IPS-NIHi11 (cell line): ENCODE measurements around the gene MTOR.
"Not testable (repeated sequence)": the region's sequence is repeated elsewhere in the genome, so short reads cannot be mapped to it uniquely, and the experiment has no call there.

Experiments
- DNase-seq: peaks from one replicate; pipeline ENCODE4 v3.0.0; 2012; ENCODE audit warnings: mixed read lengths, low spot score

The MTOR gene

DNA sequence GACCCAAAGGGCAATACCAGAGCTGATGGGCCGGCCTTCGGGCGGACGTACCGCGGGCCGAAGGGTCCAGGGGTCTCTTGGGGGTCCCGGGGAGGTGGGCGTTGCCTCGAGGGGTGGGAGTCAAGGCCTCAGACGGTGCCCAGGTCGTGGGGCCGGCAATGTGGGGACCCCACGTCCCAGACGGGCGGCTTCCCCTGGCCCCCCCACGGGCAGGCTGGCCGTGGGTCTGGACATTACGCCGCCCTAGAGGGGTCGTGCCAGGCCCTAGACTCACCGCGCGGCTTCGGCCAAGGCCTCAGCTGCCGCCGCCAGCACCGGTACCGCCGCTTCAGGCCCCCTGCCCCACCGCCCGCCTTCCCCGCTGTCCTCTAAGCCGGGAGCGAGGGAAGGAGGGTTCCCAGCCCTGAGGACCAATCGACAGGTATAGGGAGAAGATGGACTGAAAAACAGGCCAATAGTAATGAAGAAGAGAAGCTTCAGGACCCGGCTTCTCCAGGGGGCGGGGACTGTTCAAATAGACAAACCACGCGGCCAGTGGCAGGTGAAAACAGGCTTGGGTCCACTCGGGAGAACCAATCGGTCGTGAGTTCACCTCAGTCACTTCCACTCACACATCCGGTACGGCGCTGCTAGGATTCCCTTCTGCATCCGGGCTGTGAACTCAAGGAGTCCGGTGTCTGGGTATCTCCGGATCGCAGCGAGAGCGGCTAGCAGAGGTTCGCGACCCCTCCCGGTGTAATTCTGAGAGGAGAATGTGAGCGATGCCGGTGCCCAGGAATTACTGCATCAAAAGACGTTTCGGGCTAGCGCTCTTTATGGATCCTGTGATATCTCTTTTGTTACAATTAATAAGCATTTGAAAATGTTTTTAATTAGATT is at the start of gene MTOR:
Gene MTOR, minus strand, starts transcription at position 381 of the 879 bp plus-strand sequence. CDS start 3,142 bp downstream, outside the sequence.
- peak; percentile 98 for DNase-seq

DNA sequence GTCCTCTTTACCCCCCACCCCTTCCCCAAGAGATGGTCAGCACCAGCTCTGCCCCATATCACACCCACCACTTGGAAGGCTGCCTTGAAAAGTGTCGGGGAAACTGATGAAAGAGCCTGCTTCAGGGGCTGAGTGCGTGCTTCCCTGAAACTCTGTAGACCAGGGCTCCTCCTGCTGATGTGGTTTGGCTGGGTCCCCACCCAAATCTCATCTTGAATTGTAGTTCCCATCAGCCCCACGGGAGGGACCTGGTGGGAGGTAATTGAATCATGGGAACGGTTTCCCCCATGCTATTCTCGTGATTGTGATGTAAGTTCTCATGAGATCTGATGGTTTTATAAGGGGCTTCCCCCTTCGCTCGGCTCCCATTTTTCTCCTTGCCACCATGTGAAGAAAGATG is 47.0 kb upstream of the MTOR start:
- no peak for DNase-seq

DNA sequence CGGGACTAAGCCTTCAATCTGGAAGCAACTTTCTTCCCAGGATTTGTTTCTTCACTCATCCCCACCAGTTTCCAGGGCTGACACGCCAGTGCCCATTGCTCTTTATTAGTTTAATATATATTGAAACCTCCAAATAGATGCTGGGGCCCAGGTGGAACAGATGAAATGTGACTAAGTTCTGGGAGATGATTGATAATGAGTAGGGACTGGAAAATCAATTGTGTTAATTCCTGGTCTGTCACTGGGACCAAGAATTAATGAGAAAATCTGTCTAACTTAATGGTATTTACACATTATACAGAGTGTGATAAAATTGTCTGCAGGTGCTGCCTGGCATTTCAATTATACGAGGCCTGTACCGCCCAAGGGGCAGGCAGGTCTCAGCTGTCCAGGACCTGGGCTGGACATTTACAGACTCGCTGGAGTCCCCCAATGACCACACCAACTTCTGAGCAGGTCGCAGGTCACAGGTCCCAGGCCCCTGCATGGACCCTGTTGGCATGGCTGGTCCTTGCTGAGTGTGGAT is 46.4 kb upstream of the MTOR start:
- no peak for DNase-seq

GRCh38 chr1:11307852-11308251 is 45.5 kb upstream of the MTOR start:
- DNase-seq = no peak

- DNase-seq = not testable (repeated sequence)
Observed at GRCh38 chr1:11305516-11305915, 43.2 kb upstream of the MTOR start.

- no peak for DNase-seq
Observed at GRCh38 chr1:11302366-11302765, 40.0 kb upstream of the MTOR start.

GRCh38 chr1:11301601-11302000 is 39.2 kb upstream of the MTOR start:
- no peak for DNase-seq

DNA sequence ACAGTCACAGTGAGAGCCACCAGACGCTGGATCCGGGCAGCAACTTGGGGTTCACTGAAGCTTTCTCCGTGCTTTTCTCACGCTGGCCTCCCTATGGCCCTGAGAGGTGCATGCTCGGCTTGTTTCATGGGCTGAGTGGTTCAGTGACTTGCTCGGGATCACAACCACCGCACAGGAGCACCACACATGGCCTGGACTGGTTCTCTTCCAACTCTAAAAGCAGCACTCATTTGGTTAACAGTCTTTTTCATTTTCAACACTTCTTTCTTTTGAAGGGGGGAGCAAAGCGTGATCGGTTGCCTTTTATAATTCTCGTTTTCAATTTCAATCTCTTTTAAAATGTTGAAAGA is 36.8 kb upstream of the MTOR start:
- no peak for DNase-seq

GRCh38 chr1:11298390-11299224 is 36.3 kb upstream of the MTOR start:
- no peak for DNase-seq

- DNase-seq = not testable (repeated sequence)
Observed at GRCh38 chr1:11297774-11298173, 35.4 kb upstream of the MTOR start.

GRCh38 chr1:11295905-11296304 is 33.6 kb upstream of the MTOR start:
- no peak for DNase-seq

- DNase-seq = no peak
Observed at GRCh38 chr1:11294951-11295350, 32.6 kb upstream of the MTOR start.

DNA sequence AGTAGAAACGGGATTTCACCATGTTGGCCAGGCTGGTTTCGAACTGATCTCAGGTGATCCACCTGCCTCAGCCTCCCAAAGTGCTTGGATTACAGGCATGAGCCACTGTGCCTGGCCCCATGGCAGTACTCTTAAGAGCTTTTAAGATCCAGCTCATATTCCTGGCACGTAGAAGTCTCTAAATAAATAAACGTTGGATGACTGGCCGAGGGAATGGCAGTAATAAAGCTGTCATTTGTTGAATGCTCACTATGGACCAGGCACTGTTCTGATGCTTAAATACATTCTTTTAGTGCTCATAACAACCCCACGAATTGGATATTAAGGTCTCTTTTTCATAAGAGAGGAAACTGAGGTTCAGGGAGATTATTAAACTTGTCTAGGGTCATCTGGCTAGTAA is 31.5 kb upstream of the MTOR start:
- DNase-seq = no peak

GRCh38 chr1:11291049-11291448 is 28.7 kb upstream of the MTOR start:
- DNase-seq = no peak

GRCh38 chr1:11289064-11289463 is 26.7 kb upstream of the MTOR start:
- DNase-seq = no peak

GRCh38 chr1:11286735-11287410 is 24.5 kb upstream of the MTOR start:
- peak; percentile 64 for DNase-seq

DNA sequence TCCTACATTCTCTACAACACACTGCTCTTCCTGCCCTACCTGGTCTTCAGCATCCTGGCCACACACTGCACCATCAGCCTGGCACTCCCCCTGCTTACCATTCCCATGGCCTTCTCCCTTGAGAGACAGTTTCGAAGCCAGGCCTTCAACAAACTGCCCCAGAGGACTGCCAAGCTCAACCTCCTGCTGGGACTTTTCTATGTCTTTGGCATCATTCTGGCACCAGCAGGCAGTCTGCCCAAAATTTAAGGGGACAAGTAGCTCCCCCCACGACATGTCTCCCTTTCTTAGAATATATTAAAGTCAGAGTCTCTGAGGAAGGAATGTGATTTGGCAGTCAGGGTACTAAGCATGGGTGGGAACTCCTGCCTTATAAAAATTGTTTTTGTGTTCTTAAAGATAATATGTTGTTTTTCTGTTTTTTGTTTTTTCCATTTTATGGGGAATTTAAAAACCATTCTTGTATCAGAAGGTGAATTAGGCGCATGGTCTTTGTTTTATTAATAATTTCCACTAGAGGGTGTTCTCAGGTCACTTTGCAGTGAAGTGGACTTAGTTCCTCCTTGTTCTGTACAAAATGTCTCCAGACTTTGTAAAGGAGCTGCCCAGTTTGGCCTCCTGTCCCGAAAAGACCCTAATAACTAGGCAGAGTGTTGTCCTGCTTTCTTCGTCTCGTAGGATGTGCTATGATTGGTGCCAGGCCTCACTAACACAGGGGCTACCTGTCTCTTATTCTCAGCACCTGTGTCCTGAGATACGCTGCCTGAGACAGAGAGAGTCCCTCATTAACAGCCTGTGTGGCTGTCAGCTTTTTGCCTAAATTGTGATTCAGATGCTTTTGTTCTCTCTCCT is 23.8 kb upstream of the MTOR start:
- peak; percentile 17 for DNase-seq

GRCh38 chr1:11284784-11285183 is 22.4 kb upstream of the MTOR start:
- DNase-seq = no peak

DNA sequence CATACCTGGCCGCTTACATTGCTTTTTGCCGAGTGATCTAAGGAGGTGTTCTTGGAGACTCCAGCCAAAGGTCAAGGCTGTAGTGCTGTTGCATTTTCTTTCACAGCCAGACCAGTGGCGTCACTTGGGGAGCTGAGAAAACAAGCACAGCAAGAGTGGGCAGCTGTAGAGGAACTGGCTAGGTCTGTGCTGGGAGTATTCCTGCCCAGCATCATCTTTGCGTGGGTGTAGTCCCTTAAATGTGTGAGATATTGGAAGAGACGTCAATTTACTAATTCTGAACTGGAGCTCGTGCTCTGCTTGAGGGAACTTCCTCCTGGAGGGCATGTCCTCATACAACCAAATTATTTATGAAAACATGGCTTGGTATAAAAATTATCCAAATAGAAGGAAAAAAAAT is 20.8 kb upstream of the MTOR start:
- DNase-seq = no peak

- no peak for DNase-seq
Observed at GRCh38 chr1:11281518-11282331, 19.4 kb upstream of the MTOR start.
